ENCODE data around the gene CDKN2B.

The CDKN2B gene

DNA sequence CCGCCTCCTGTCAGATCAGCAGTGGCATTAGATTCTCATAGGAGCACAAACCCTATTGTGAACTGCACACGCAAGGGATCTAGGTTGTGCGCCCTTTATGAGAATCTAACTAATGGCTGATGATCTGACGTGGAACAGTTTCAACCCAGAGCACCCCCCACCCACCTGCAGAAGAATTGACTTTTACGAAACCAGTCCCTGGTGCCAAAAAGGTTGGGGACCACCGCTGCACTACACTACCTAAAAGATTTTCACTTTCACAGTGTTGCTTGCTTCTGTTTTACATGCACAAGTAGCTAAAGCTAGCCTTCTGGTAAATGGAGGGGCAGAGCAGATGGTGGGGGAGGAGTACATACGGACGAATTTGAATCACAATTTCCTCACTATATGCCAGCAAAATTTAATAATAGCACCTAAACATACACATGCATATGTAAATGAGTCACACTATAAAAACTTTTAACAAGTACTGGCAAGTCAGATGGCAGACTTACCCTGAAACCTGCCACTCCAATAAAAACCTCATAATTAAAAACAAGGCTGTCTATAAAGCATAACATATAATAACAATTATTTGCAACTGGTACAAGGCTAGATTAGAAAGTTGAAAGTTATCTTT is 24.0 kb upstream of the CDKN2B start:
- DNase-seq (ENCODE audit: low spot score): no peak

- no peak for DNase-seq (ENCODE audit: low spot score)
Measured at GRCh38 chr9:22031655-22032411, 22.7 kb upstream of the CDKN2B start.

GRCh38 chr9:22030101-22030598 is 21.0 kb upstream of the CDKN2B start:
- DNase-seq (ENCODE audit: low spot score): no peak

GRCh38 chr9:22029231-22029630 is 20.1 kb upstream of the CDKN2B start:
- no peak for DNase-seq (ENCODE audit: low spot score)

GRCh38 chr9:22028394-22028793 is 19.3 kb upstream of the CDKN2B start:
- no peak for DNase-seq (ENCODE audit: low spot score)

DNA sequence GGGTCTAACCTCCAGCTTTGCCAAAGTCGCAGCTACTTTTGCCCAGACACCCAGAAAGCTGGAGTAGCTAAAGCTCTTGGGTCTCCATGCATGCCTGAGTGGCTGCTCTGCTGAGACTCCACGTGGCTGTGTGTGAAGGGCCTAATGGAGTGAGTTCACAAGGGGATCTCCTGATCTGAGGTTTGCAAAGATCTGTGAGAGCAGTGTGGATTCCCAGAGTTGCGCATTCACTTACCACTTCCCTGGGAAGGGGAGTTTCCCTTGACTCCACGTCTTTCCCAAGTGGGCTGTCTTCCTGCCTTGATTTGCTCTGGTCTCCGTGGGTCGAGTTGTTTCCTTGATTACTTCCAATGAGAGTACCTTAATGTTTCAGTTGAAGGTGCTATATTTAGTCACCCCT is 17.6 kb upstream of the CDKN2B start:
- DNase-seq (ENCODE audit: low spot score): no peak

- no peak for DNase-seq (ENCODE audit: low spot score)
Measured at GRCh38 chr9:22022396-22022795, 13.3 kb upstream of the CDKN2B start.

- DNase-seq (ENCODE audit: low spot score): no peak
Measured at GRCh38 chr9:22010866-22011625, 1.9 kb upstream of the CDKN2B start.

- DNase-seq (ENCODE audit: low spot score): no peak
Measured at GRCh38 chr9:22009506-22009867, 382 bp upstream of the CDKN2B start.

DNA sequence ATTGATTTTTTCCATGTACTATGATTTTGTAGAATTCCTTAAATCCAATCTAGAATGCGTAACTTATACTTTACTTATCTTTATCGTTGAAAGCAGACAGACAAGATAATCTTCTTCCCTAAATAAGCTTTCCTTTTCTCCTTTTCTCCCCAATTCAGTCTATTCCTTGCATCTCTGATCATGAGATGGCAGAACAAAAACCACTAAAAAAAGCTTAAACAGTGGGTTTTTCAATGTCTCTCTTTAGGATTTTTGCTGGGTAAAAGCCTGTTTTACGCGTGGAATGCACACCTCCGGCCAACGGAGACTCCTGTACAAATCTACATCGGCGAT is 755 bp downstream of the CDKN2B start:
- no peak for DNase-seq (ENCODE audit: low spot score)

- DNase-seq (ENCODE audit: low spot score): no peak
Measured at GRCh38 chr9:22005702-22006606, 3.2 kb downstream of the CDKN2B start.

DNA sequence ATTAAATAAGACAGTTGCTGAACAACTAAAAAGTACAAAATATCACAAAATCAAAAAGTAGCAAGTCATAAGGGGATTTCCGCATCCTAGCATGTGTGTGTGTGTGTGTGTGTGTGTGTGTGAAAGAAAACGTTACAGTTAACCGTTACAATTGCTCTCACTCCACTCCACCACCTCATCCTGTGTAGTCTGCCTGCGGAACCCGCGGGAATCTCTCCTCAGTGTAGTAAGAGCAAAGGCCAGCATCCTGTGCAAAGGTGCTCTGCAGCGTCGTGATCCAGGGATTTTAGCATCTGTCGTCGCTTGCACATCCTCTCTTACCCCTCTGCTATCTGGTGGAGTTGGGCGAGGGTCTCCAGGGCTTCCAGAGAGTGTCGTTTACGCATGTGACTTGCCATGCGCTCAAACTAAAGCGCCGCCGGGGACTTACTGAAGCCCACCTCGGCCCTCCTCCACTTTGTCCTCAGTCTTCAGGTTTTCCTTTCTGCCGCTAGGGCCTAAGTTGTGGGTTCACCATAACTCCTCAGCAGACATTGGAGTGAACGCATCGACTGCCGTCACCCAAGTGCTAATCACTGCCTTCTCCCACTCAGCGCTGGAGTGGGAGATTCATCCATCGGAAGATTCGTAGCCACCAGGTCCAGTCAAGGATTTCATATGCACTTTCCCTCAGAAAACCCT is 3.9 kb downstream of the CDKN2B start:
- no peak for DNase-seq (ENCODE audit: low spot score)

DNA sequence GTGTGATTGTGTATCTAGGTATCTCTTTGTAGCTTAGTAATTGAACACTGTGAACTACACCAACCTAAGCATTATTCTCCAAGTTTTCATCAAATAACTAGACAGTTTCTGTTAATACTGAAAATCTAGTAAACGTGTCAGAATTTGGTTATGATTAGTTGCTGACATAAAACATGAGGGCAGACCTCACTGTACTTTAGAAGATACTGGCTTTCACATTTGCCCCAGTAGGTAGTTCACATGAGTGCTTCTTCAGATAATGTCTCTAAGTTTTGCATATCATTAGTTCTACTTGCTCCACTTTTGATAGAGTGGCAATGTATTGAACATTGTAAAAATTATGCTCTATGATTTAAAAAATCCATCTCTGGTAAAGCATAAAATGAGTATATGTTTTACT is 7.1 kb downstream of the CDKN2B start:
- DNase-seq (ENCODE audit: low spot score): no peak

DNA sequence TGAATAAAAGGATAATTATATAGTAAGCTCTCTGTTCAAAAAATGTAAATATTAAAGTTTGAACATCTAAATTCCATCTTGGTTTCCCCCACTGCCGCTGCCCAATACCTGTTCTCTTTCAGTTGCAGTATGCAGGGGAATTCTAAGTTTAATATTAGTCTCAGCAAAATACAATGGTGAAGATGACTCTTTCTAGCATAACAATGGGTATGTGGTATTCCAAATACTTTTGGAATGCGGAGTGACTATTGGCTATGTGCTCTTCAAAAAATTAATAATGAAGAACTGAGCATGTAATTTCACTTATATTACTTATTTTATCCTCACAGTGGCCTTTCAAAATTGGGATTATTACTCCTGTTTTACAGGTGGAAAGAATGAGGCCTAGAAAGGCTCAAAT is 11.1 kb downstream of the CDKN2B start:
- DNase-seq (ENCODE audit: low spot score): no peak

DNA sequence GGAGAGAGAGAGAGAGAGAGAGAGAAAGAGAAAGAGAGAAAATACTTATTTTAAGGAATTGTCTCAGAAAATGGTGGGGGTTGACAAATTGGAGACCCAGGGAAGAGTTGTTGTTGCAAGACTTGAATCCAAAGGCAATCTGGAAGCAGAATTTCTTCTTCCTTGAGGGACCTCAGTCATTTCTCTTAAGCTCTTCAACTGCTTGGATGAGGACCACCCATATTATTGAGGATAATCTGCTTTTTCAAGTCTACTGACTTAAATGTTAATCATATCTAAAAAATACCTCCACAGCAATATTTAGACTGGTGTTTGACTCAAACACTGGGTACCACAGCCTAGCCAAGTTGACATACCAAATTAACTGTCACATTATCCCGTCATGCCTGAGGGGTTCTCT is 11.6 kb downstream of the CDKN2B start:
- no peak for DNase-seq (ENCODE audit: low spot score)

- DNase-seq (ENCODE audit: low spot score): no peak
Measured at GRCh38 chr9:21996858-21997257, 12.2 kb downstream of the CDKN2B start.

DNA sequence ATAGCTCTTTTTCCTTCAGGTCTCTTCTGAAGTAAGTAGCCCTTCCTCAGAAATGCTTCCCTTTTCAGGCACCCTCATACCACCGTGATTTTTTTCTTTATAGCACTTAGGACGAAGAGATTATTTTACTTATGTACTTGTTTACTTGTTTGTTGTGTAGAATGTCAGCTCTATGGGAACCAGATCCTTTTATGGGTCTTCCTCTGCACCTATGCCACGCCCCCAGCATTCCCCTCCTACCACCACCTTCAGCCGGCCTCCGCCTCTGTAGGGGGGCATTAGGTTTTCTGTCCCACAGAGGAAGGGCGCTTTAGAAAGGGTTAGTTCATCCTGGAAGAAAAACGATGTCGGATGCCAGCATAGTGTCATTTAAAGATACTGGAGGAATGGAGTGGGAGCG is 12.7 kb downstream of the CDKN2B start:
- no peak for DNase-seq (ENCODE audit: low spot score)

GRCh38 chr9:21995666-21996398 is 13.3 kb downstream of the CDKN2B start:
- DNase-seq (ENCODE audit: low spot score): no peak

GRCh38 chr9:21995006-21995665 is 14.0 kb downstream of the CDKN2B start:
- no peak for DNase-seq (ENCODE audit: low spot score)

DNA sequence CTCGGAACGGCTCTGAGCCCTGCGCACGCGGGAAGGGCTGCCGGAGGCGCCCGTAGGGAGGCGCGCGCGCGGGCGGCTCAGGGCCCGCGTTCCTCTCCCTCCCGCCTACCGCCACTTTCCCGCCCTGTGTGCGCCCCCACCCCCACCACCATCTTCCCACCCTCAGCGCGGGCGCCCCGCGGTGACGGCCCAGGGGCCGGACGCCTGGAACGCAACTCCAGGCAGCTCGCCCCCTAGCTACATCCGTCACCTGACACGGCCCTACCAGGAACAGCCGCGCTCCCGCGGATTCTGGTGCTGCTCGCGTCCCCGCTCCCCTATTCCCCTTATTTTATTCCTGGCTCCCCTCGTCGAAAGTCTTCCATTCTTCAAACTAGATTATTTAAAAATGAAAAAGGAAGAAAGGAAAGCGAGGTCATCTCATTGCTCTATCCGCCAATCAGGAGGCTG is 14.5 kb downstream of the CDKN2B start, which contains the start of gene CDKN2B-AS1:
TSS of gene CDKN2B-AS1 (plus strand) at position 236 of the 450 bp plus-strand sequence.
- peak; percentile 63 for DNase-seq (ENCODE audit: low spot score)
